Body of pancreas (tissue), 4 donors: ENCODE data around the gene FOXP1. TPM values are rescaled to one million over a fixed set of nuclear protein-coding genes. Genes with fewer than 3 reads are reported as not detected.

Experiments
- ATAC-seq: fragments of 150-250 bp; one replicate; pipeline ENCODE4 v1.9.1; 2016
- DNase-seq, 4 donors: peaks; one replicate each; pipeline ENCODE4 v3.0.0-alpha.2; 2019
- H3K27ac ChIP-seq, 4 donors: fragments of 200-600 bp; sonication (generic); 1 replicate in 3 of 4; 2 replicates in 1 of 4; pipeline versions ENCODE4 v1.5.1 to v1.6.1; 2016 to 2019; ENCODE audit warnings: mild to moderate bottlenecking in 1 of 4, mixed read lengths in 1 of 4, moderate library complexity in 1 of 4
- H3K27me3 ChIP-seq, 2 donors: fragments of 200-600 bp; sonication (generic); one replicate each; pipeline ENCODE4 v1.6.0; 2016; ENCODE audit warnings: mild to moderate bottlenecking in 1 of 2
- H3K36me3 ChIP-seq, 2 donors: fragments of 200-600 bp; sonication (generic); replicated peaks in 1 of 2; 2 replicates each; pipeline ENCODE4 v1.5.1; 2016; ENCODE audit warnings: low read depth in 2 of 2; ENCODE audit not compliant: insufficient read depth in 1 of 2
- H3K4me1 ChIP-seq: fragments of 200-600 bp; sonication (generic); one replicate; pipeline ENCODE4 v1.6.0; 2016
- H3K4me3 ChIP-seq, 2 donors: fragments of 200-600 bp; sonication (generic); 1 replicate in 1 of 2; 2 replicates in 1 of 2; pipeline ENCODE4 v1.5.1; 2016 to 2019
- H3K9me3 ChIP-seq, 3 donors: fragments of 200-600 bp; sonication (generic); 1 replicate in 2 of 3; 2 replicates in 1 of 3; pipeline ENCODE4 v1.5.1; 2016
- POLR2A ChIP-seq, 3 donors: fragments of 450-650 bp; IDR thresholded peaks; one replicate each; pipeline ENCODE4 v1.6.1; 2016; ENCODE audit warnings: antibody characterized with exemption in 3 of 3, mild to moderate bottlenecking in 2 of 3
- WGBS, 2 donors: methylation state at CpG; one replicate each; pipeline ENCODE4 v1.1.5; 2017; 5-methylcytosine and 5-hydroxymethylcytosine counted together
- intact Hi-C: fragments of 100-400 bp; cut with DNase I; formaldehyde crosslinking; loops from one replicate; pipeline ENCODE4 v1.15.1; 2023
- total RNA-seq, 2 donors: library from RNA; depleted of rRNA; stranded (reverse); fragments of >200 nt; gene quantifications; one replicate each; pipeline ENCODE4 v1.1.0, GENCODE V29; 2016
- TF ChIP-seq, protein P1 (sequence below), 7 experiments: fragments of 450-650 bp in 4 of 7; fragments of 200-600 bp in 3 of 7; sonication (generic) in 3 of 7; IDR thresholded peaks; one replicate each; pipeline ENCODE4 v1.5.1; 2016 to 2019; ENCODE audit warnings: antibody characterized with exemption in 7 of 7

Gene FOXP1
- total RNA-seq, 2 donors from 2014 or later, result 85.7 to 86.1 TPM

- no peak for TF ChIP-seq POLR2A (IDR thresholded peaks at IDR 0.05)
- TF ChIP-seq, protein P1, sequence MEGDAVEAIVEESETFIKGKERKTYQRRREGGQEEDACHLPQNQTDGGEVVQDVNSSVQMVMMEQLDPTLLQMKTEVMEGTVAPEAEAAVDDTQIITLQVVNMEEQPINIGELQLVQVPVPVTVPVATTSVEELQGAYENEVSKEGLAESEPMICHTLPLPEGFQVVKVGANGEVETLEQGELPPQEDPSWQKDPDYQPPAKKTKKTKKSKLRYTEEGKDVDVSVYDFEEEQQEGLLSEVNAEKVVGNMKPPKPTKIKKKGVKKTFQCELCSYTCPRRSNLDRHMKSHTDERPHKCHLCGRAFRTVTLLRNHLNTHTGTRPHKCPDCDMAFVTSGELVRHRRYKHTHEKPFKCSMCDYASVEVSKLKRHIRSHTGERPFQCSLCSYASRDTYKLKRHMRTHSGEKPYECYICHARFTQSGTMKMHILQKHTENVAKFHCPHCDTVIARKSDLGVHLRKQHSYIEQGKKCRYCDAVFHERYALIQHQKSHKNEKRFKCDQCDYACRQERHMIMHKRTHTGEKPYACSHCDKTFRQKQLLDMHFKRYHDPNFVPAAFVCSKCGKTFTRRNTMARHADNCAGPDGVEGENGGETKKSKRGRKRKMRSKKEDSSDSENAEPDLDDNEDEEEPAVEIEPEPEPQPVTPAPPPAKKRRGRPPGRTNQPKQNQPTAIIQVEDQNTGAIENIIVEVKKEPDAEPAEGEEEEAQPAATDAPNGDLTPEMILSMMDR (IDR thresholded peaks at IDR 0.05), result no peak
- Histone ChIP-seq H3K9me3 (no peaks in the 10 kb centered on the region), H3K27ac (no peak overlapping the region), H3K4me3 (no peak overlapping the region), H3K4me1 (peaks cover 41% of the 10 kb centered on the region), H3K27me3 (no peaks in the 10 kb centered on the region), H3K36me3 (peaks cover 0 to 2% of the 10 kb centered on the region in 2 donors)
- intact Hi-C loops, result no loop called here
- ATAC-seq (no peak), DNase-seq (no peak)
- WGBS, 2 donors, result 79 to 83% methylated on average over 3 of the region's 3 CpGs
Measured at GRCh38 chr3:71109977-71110285, 473.6 kb downstream of the FOXP1 start.

GRCh38 chr3:71109241-71109976, 474.1 kb downstream of the FOXP1 start:
- Histone ChIP-seq H3K4me3 (no peak overlapping the region), H3K4me1 (peaks cover 41% of the 10 kb centered on the region), H3K27ac (peak overlapping the region in 1 of 4 donors; percentile 11), H3K36me3 (peaks cover 0 to 2% of the 10 kb centered on the region in 2 donors), H3K27me3 (no peaks in the 10 kb centered on the region), H3K9me3 (no peaks in the 10 kb centered on the region)
- WGBS, 2 donors, result 87 to 88% methylated on average over 8 of the region's 8 CpGs
- TF ChIP-seq POLR2A (IDR thresholded peaks at IDR 0.05), result no peak
- TF ChIP-seq, protein P1 (IDR thresholded peaks at IDR 0.05), result no peak
- intact Hi-C loops, result no loop called here
- no peak for ATAC-seq
- no peak for DNase-seq

- 18 to 35% methylated on average over 3 of the region's 3 CpGs for WGBS, 2 donors
- intact Hi-C loops, result no loop called here
- no peaks in the 10 kb centered on the region for H3K9me3 ChIP-seq
- peak; percentile 34 for ATAC-seq
- peak overlapping the region; percentile 14 to 65 (median 50) for H3K27ac ChIP-seq
- no peak overlapping the region for H3K4me3 ChIP-seq
- peaks cover 0 to 2% of the 10 kb centered on the region in 2 donors for H3K36me3 ChIP-seq
- DNase-seq, result no peak
- no peaks in the 10 kb centered on the region for H3K27me3 ChIP-seq
- no peak for TF ChIP-seq POLR2A (IDR thresholded peaks at IDR 0.05)
- TF ChIP-seq, protein P1 (IDR thresholded peaks at IDR 0.05), result no peak
- peaks cover 51% of the 10 kb centered on the region for H3K4me1 ChIP-seq
Measured at GRCh38 chr3:71107926-71108325, 475.6 kb downstream of the FOXP1 start.

GRCh38 chr3:71104976-71105375, 478.6 kb downstream of the FOXP1 start:
- TF ChIP-seq, protein P1 (IDR thresholded peaks at IDR 0.05), result no peak
- no peak for TF ChIP-seq POLR2A (IDR thresholded peaks at IDR 0.05)
- Histone ChIP-seq H3K36me3 (no peaks in the 10 kb centered on the region), H3K9me3 (no peaks in the 10 kb centered on the region), H3K27ac (no peak overlapping the region), H3K4me1 (peaks cover 60% of the 10 kb centered on the region), H3K27me3 (no peaks in the 10 kb centered on the region), H3K4me3 (no peak overlapping the region)
- intact Hi-C loops, result no loop called here
- WGBS, 2 donors, result 84 to 88% methylated on average over 6 of the region's 6 CpGs
- no peak for DNase-seq
- no peak for ATAC-seq

GRCh38 chr3:71104556-71104955, 479.0 kb downstream of the FOXP1 start:
- no peak for ATAC-seq
- intact Hi-C loops, result no loop called here
- DNase-seq, result no peak
- H3K4me3 ChIP-seq, result no peak overlapping the region
- H3K4me1 ChIP-seq, result peaks cover 63% of the 10 kb centered on the region
- no peaks in the 10 kb centered on the region for H3K36me3 ChIP-seq
- no peaks in the 10 kb centered on the region for H3K9me3 ChIP-seq
- H3K27me3 ChIP-seq, result no peaks in the 10 kb centered on the region
- TF ChIP-seq, protein P1 (IDR thresholded peaks at IDR 0.05), result no peak
- no peak for TF ChIP-seq POLR2A (IDR thresholded peaks at IDR 0.05)
- WGBS, 2 donors, result 60 to 61% methylated on average over 3 of the region's 3 CpGs
- no peak overlapping the region for H3K27ac ChIP-seq
